IPS-20b (cell line): ENCODE results near the gene ELAPOR1.
A peak's percentile ranks its signal among the peaks of the same experiment; 100 is the strongest.

ENCODE experiments used
- H3K27ac ChIP-seq: one replicate; pipeline ENCODE4 v1.5.1; 2013; ENCODE audit warnings: low read length
- H3K27me3 ChIP-seq: 2 replicates; pipeline ENCODE4 v1.6.1; 2013; ENCODE audit warnings: mild to moderate bottlenecking, low read length, inconsistent platforms; ENCODE audit not compliant: insufficient read depth
- H3K36me3 ChIP-seq: 2 replicates; pipeline ENCODE4 v1.6.1; 2013; ENCODE audit warnings: low read depth, mild to moderate bottlenecking, inconsistent platforms, low read length, moderate library complexity; ENCODE audit not compliant: insufficient read depth
- H3K4me1 ChIP-seq: 2 replicates; pipeline ENCODE4 v1.6.1; 2013; ENCODE audit warnings: mild to moderate bottlenecking, control low read depth, inconsistent platforms, low read length, moderate library complexity; ENCODE audit not compliant: insufficient read depth
- H3K4me3 ChIP-seq: 2 replicates; pipeline ENCODE4 v1.5.1; 2013; ENCODE audit warnings: mild to moderate bottlenecking, low read length, inconsistent platforms
- H3K9ac ChIP-seq: 2 replicates; pipeline ENCODE4 v1.6.1; 2013; ENCODE audit warnings: low read depth, mild to moderate bottlenecking, inconsistent platforms, low read length, moderate library complexity
- H3K9me3 ChIP-seq: 2 replicates; pipeline ENCODE4 v1.6.1; 2013; ENCODE audit warnings: mild to moderate bottlenecking, low read depth, low read length, inconsistent platforms; ENCODE audit not compliant: insufficient read depth

ELAPOR1 gene

GRCh38 chr1:109104364-109105151, 9.4 kb upstream of the ELAPOR1 start:
- no peaks in the 10 kb centered on the region for H3K4me1 ChIP-seq
- no peak overlapping the region for H3K9ac ChIP-seq
- no peak overlapping the region for H3K27ac ChIP-seq
- H3K4me3 ChIP-seq: no peak overlapping the region
- peaks cover 7% of the 10 kb centered on the region; the same call in 1 of the 2 replicates for H3K36me3 ChIP-seq
- no peaks in the 10 kb centered on the region for H3K9me3 ChIP-seq
- H3K27me3 ChIP-seq: peaks cover 9% of the 10 kb centered on the region

- Histone ChIP-seq H3K36me3 (peaks cover 7% of the 10 kb centered on the region; the same call in 1 of the 2 replicates), H3K9ac (no peak overlapping the region)
Measured at GRCh38 chr1:109105881-109106280, 8.0 kb upstream of the ELAPOR1 start.

GRCh38 chr1:109107785-109108184, 6.1 kb upstream of the ELAPOR1 start:
- Histone ChIP-seq H3K9ac (no peak overlapping the region), H3K27ac (no peak overlapping the region), H3K4me1 (no peaks in the 10 kb centered on the region), H3K27me3 (peaks cover 38% of the 10 kb centered on the region), H3K4me3 (no peak overlapping the region), H3K36me3 (no peaks in the 10 kb centered on the region; the same call in 1 of the 2 replicates), H3K9me3 (no peaks in the 10 kb centered on the region)

More at GRCh38 chr1:109105881-109106280, 8.0 kb upstream of the ELAPOR1 start:
- H3K4me3 ChIP-seq: no peak overlapping the region
- no peak overlapping the region for H3K27ac ChIP-seq
- H3K27me3 ChIP-seq: peaks cover 21% of the 10 kb centered on the region
- no peaks in the 10 kb centered on the region for H3K4me1 ChIP-seq
- no peaks in the 10 kb centered on the region for H3K9me3 ChIP-seq

GRCh38 chr1:109109906-109110305, 4.0 kb upstream of the ELAPOR1 start:
- H3K27me3 ChIP-seq: peaks cover 59% of the 10 kb centered on the region
- H3K4me1 ChIP-seq: no peaks in the 10 kb centered on the region
- H3K27ac ChIP-seq: no peak overlapping the region
- no peak overlapping the region for H3K4me3 ChIP-seq
- no peaks in the 10 kb centered on the region for H3K9me3 ChIP-seq
- no peak overlapping the region for H3K9ac ChIP-seq
- H3K36me3 ChIP-seq: no peaks in the 10 kb centered on the region

- Histone ChIP-seq H3K27ac (no peak overlapping the region), H3K36me3 (no peaks in the 10 kb centered on the region), H3K9me3 (no peaks in the 10 kb centered on the region), H3K9ac (no peak overlapping the region), H3K27me3 (peaks cover 72% of the 10 kb centered on the region), H3K4me3 (no peak overlapping the region), H3K4me1 (no peaks in the 10 kb centered on the region)
Measured at GRCh38 chr1:109111386-109112055, 2.4 kb upstream of the ELAPOR1 start.

GRCh38 chr1:109112056-109112651, 1.8 kb upstream of the ELAPOR1 start:
- Histone ChIP-seq H3K4me1 (no peaks in the 10 kb centered on the region), H3K9ac (no peak overlapping the region), H3K9me3 (no peaks in the 10 kb centered on the region), H3K4me3 (no peak overlapping the region), H3K27me3 (peaks cover 72% of the 10 kb centered on the region), H3K36me3 (no peaks in the 10 kb centered on the region), H3K27ac (no peak overlapping the region)

- no peaks in the 10 kb centered on the region for H3K36me3 ChIP-seq
- peak overlapping the region; percentile 73; the same call in 1 of the 2 replicates for H3K4me3 ChIP-seq
- no peak overlapping the region for H3K27ac ChIP-seq
- no peak overlapping the region for H3K9ac ChIP-seq
- no peaks in the 10 kb centered on the region for H3K9me3 ChIP-seq
- no peaks in the 10 kb centered on the region for H3K4me1 ChIP-seq
- peaks cover 74% of the 10 kb centered on the region for H3K27me3 ChIP-seq
Measured at GRCh38 chr1:109112652-109113285, 1.1 kb upstream of the ELAPOR1 start.

GRCh38 chr1:109114342-109114674, 393 bp downstream of the ELAPOR1 start:
- H3K9ac ChIP-seq: peak overlapping the region; percentile 46; the same call in 1 of the 2 replicates
- no peak overlapping the region for H3K27ac ChIP-seq
- peaks cover 74% of the 10 kb centered on the region for H3K27me3 ChIP-seq
- no peaks in the 10 kb centered on the region for H3K9me3 ChIP-seq
- peak overlapping the region; percentile 73 for H3K4me3 ChIP-seq
- no peaks in the 10 kb centered on the region for H3K4me1 ChIP-seq
- H3K36me3 ChIP-seq: no peaks in the 10 kb centered on the region

- Histone ChIP-seq H3K27ac (no peak overlapping the region), H3K27me3 (peaks cover 63% of the 10 kb centered on the region), H3K9ac (no peak overlapping the region), H3K9me3 (no peaks in the 10 kb centered on the region), H3K36me3 (no peaks in the 10 kb centered on the region), H3K4me3 (no peak overlapping the region), H3K4me1 (no peaks in the 10 kb centered on the region)
Measured at GRCh38 chr1:109115685-109116084, 1.8 kb downstream of the ELAPOR1 start.

GRCh38 chr1:109116286-109116685, 2.4 kb downstream of the ELAPOR1 start:
- Histone ChIP-seq H3K9ac (no peak overlapping the region), H3K4me3 (no peak overlapping the region), H3K27me3 (peaks cover 59% of the 10 kb centered on the region), H3K9me3 (no peaks in the 10 kb centered on the region), H3K36me3 (no peaks in the 10 kb centered on the region), H3K4me1 (no peaks in the 10 kb centered on the region), H3K27ac (no peak overlapping the region)

GRCh38 chr1:109118089-109118488, 4.2 kb downstream of the ELAPOR1 start:
- no peaks in the 10 kb centered on the region for H3K9me3 ChIP-seq
- no peaks in the 10 kb centered on the region for H3K36me3 ChIP-seq
- no peak overlapping the region for H3K27ac ChIP-seq
- peaks cover 41% of the 10 kb centered on the region for H3K27me3 ChIP-seq
- H3K4me3 ChIP-seq: no peak overlapping the region
- H3K4me1 ChIP-seq: no peaks in the 10 kb centered on the region
- H3K9ac ChIP-seq: no peak overlapping the region
